Adrenal gland (tissue), 12 donors: Measurements from ENCODE around the gene CPA5. TPM values are rescaled to one million over a fixed set of nuclear protein-coding genes. Genes with fewer than 3 reads are reported as not detected.

Source experiments
- DNase-seq, 7 donors: peaks; one replicate each; pipeline ENCODE4 v3.0.0-alpha.2; 2019 to 2020
- H3K27ac ChIP-seq, 5 donors: fragments of 200-600 bp; sonication (generic) in 4 of 5; 1 replicate in 3 of 5; 2 replicates in 2 of 5; pipeline versions ENCODE4 v1.5.1 to v1.8.0; 2016 to 2020; ENCODE audit warnings: mild to moderate bottlenecking in 1 of 5
- H3K27me3 ChIP-seq: fragments of 200-600 bp; 2 replicates; pipeline ENCODE4 v1.8.0; 2021
- H3K36me3 ChIP-seq, 2 donors: fragments of 200-600 bp; replicated peaks in 1 of 2; 1 replicate in 1 of 2; 2 replicates in 1 of 2; pipeline versions ENCODE4 v1.5.1 to v1.8.0; 2018 to 2022
- H3K4me1 ChIP-seq, 2 donors: fragments of 200-600 bp; replicated peaks in 1 of 2; 1 replicate in 1 of 2; 2 replicates in 1 of 2; pipeline versions ENCODE4 v1.5.1 to v1.8.0; 2018 to 2021
- H3K4me3 ChIP-seq, 4 donors: fragments of 200-600 bp; sonication (generic) in 3 of 4; one replicate each; pipeline ENCODE4 v1.5.1; 2016 to 2018
- H3K9me3 ChIP-seq, 3 donors: fragments of 200-600 bp; sonication (generic) in 1 of 3; replicated peaks in 1 of 3; 1 replicate in 2 of 3; 2 replicates in 1 of 3; pipeline versions ENCODE4 v1.5.1 to v1.8.0; 2016 to 2021
- CTCF ChIP-seq, 6 experiments: fragments of 450-650 bp in 4 of 6; fragments of 200-600 bp in 2 of 6; sonication (generic) in 1 of 6; IDR thresholded peaks; 1 replicate in 5 of 6; 2 replicates in 1 of 6; pipeline versions ENCODE4 v1.5.1 to v1.8.0; 2016 to 2021; ENCODE audit warnings: antibody characterized with exemption in 6 of 6, mild to moderate bottlenecking in 2 of 6, moderate library complexity in 1 of 6
- POLR2A ChIP-seq, 2 donors: fragments of 450-650 bp; IDR thresholded peaks; one replicate each; pipeline ENCODE4 v1.6.1; 2017; ENCODE audit warnings: antibody characterized with exemption in 2 of 2, mild to moderate bottlenecking in 2 of 2, moderate library complexity in 1 of 2
- WGBS, 4 donors: extraction: QIAGEN DNeasy Blood & Tissue Kit in 2 of 4; methylation state at CpG; one replicate each; pipeline versions ENCODE4 v1.1.5 to v1.1.7; 2013 to 2017; 5-methylcytosine and 5-hydroxymethylcytosine counted together
- intact Hi-C, 2 donors: fragments of 100-400 bp; cut with DNase I; formaldehyde crosslinking; loops; one replicate each; pipeline versions ENCODE4 v1.14.1 to v1.15.0; 2022 to 2023
- polyA plus RNA-seq, 3 donors: library from polyadenylated mRNA; stranded (reverse); fragments of 200-250 nt in 2 of 3; fragments of 350-450 nt in 1 of 3; fragmentation: Illumina TruSeq in 1 of 3; extraction: RNeasy Lipid Tissue Mini Kit (QIAGEN cat#74804) in 1 of 3; gene quantifications; one replicate each; pipeline ENCODE4 v1.2.3, GENCODE V29; 2013 to 2014
- total RNA-seq, 9 donors: library from RNA; depleted of rRNA in 4 of 9; stranded (reverse); fragments of >200 nt in 4 of 9; fragments of 120-200 nt in 1 of 9; fragmentation: NEBNext Ultra II Directional in 1 of 9; extraction: Animal tissue kit (Norgen Biotek cat#: 25700) in 1 of 9; gene quantifications; one replicate each; pipeline versions ENCODE4 v1.1.0 to v1.2.4, GENCODE V29; 2013 to 2023
- donor health status: healthy with polysubstance abuse.
- donor health status: Bipolar disorder and iron deficiency.
- donor health status: DM: yes; HTN: yes; CAD: no.
- donor health status: DM: no; HTN: no; CAD: no.
- donor health status: DM: no; HTN: no; CAD: no.
- donor health status: DM: yes; HTN: yes; CAD: no.

CPA5 gene
- total and polyA plus RNA-seq, 12 donors, result 0.24 to 0.65 (median 0.29) TPM; not detected in 8

GRCh38 chr7:130350945-130351790, 6.6 kb downstream of the CPA5 start:
- intact Hi-C loops, result no loop called here
- DNase-seq, result no peak
- H3K27ac ChIP-seq, result peak overlapping the region in 2 of 5 donors; percentile 75 to 84
- 70 to 74% (median 72%) methylated on average over 20 of the region's 20 CpGs for WGBS, 4 donors
- no peak for TF ChIP-seq POLR2A (IDR thresholded peaks at IDR 0.05)
- no peak for TF ChIP-seq CTCF (IDR thresholded peaks at IDR 0.05)
- H3K4me3 ChIP-seq, result no peak overlapping the region
- no peaks in the 10 kb centered on the region for H3K9me3 ChIP-seq
- H3K4me1 ChIP-seq, result peaks cover 8 to 13% of the 10 kb centered on the region in 2 donors
- no peaks in the 10 kb centered on the region for H3K27me3 ChIP-seq
- H3K36me3 ChIP-seq, result no peaks in the 10 kb centered on the region

GRCh38 chr7:130351791-130352090, 7.1 kb downstream of the CPA5 start:
- peak overlapping the region in 3 of 5 donors; percentile 28 to 84 (median 75) for H3K27ac ChIP-seq

GRCh38 chr7:130352194-130353074, 7.8 kb downstream of the CPA5 start:
- Histone ChIP-seq H3K4me1 (peaks cover 19 to 25% of the 10 kb centered on the region in 2 donors), H3K4me3 (peak overlapping the region in 1 of 4 donors; percentile 21), H3K9me3 (no peaks in the 10 kb centered on the region), H3K36me3 (no peaks in the 10 kb centered on the region), H3K27me3 (no peaks in the 10 kb centered on the region), H3K27ac (peak overlapping the region; percentile 28 to 84 (median 57))
- peak in 2 of 7 donors; percentile 32 to 76 for DNase-seq
- intact Hi-C loops, result no loop called here
- 68 to 72% (median 69%) methylated on average over 17 to 20 of the region's 20 CpGs for WGBS, 4 donors
- TF ChIP-seq CTCF (IDR thresholded peaks at IDR 0.05) (no peak), POLR2A (IDR thresholded peaks at IDR 0.05) (no peak)

More at GRCh38 chr7:130351791-130352090, 7.1 kb downstream of the CPA5 start:
- 80 to 94% (median 87%) methylated on average over 6 of the region's 6 CpGs for WGBS, 4 donors
- intact Hi-C loops, result no loop called here
- peaks cover 12 to 19% of the 10 kb centered on the region in 2 donors for H3K4me1 ChIP-seq
- peak in 1 of 7 donors; percentile 43 for DNase-seq
- no peak overlapping the region for H3K4me3 ChIP-seq
- TF ChIP-seq POLR2A (IDR thresholded peaks at IDR 0.05), result no peak
- no peak for TF ChIP-seq CTCF (IDR thresholded peaks at IDR 0.05)
- H3K27me3 ChIP-seq, result no peaks in the 10 kb centered on the region
- no peaks in the 10 kb centered on the region for H3K9me3 ChIP-seq
- H3K36me3 ChIP-seq, result no peaks in the 10 kb centered on the region

- no peak overlapping the region for H3K4me3 ChIP-seq
- peak in 2 of 7 donors; percentile 16 to 51 for DNase-seq
- intact Hi-C loops, result no loop called here
- H3K27me3 ChIP-seq, result no peaks in the 10 kb centered on the region
- H3K9me3 ChIP-seq, result no peaks in the 10 kb centered on the region
- H3K4me1 ChIP-seq, result peaks cover 21 to 27% of the 10 kb centered on the region in 2 donors
- no peaks in the 10 kb centered on the region for H3K36me3 ChIP-seq
- TF ChIP-seq POLR2A (IDR thresholded peaks at IDR 0.05), result no peak
- no peak for TF ChIP-seq CTCF (IDR thresholded peaks at IDR 0.05)
- WGBS, 4 donors, result 86 to 94% (median 91%) methylated on average over 7 of the region's 7 CpGs
- H3K27ac ChIP-seq, result peak overlapping the region in 4 of 5 donors; percentile 13 to 81 (median 66)
Measured at GRCh38 chr7:130353196-130353595, 8.6 kb downstream of the CPA5 start.
